LoVo (cell line): ENCODE data around the gene ASB16.

Source experiments
- DNase-seq: peaks from one replicate; pipeline ENCODE4 v3.0.0-alpha.2; 2016; ENCODE audit warnings: low spot score

ASB16 gene

DNA sequence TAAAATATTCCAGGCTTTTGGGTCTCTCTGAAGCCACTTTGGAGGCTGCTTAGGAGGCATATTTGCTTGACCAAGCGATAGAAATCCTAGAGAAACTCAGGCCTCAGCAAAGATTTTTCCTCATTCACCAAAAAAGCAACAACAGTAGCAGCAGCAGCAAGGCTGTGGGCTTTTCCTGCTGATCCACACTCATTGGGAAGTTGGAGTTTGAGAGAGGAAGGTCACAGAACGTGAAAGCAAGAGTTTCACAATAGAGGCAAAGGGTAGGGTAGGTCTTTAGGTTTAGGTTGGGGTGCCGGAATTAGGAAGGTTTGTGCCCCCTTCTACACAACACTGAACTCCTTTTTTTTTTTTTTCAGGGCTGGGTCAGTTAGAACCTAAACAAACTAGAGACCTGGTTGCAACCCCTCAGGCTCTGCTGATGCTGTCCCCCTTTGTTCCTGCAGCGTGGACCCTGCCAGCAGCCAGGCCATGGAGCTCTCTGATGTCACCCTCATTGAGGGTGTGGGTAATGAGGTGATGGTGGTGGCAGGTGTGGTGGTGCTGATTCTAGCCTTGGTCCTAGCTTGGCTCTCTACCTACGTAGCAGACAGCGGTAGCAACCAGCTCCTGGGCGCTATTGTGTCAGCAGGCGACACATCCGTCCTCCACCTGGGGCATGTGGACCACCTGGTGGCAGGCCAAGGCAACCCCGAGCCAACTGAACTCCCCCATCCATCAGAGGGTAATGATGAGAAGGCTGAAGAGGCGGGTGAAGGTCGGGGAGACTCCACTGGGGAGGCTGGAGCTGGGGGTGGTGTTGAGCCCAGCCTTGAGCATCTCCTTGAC, 18.3 kb downstream of the ASB16 start:
- DNase-seq, result no peak

- no peak for DNase-seq
Measured at GRCh38 chr17:44190481-44190880, 20.0 kb downstream of the ASB16 start.

DNA sequence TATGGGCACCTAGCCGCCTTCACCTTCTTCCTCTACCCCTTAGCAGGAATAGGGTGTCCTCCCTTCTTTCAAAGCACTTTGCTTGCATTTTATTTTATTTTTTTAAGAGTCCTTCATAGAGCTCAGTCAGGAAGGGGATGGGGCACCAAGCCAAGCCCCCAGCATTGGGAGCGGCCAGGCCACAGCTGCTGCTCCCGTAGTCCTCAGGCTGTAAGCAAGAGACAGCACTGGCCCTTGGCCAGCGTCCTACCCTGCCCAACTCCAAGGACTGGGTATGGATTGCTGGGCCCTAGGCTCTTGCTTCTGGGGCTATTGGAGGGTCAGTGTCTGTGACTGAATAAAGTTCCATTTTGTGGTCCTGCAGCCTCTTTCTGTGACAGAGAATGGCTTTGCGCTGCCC, 20.9 kb downstream of the ASB16 start:
- no peak for DNase-seq

DNA sequence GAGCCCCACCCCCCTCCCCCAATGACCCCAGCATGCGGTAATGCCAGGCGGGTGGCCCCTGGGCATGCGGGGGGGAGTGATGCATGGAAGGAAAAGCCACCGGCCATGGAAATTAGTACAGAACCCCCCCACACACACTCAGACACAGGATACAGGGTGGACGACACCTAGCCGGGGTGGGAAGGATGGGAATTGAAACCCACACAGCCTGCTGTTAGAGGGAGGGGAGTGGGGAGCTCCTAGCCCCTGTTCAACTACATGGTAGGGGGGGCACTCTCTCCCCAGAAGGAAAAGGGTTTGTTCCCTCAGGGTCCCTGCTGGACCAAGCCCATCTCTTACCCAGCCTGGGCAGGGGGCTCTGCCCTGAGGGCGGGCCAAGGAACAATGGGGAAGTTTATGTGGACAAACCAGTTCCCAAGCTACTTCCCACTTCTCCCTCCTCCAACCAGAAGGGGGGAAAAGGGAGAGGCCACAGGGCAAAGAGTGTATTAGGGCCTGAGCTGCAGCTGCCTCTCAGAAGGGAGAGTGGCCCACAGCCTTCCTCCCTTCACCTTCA, 21.5 kb downstream of the ASB16 start:
- no peak for DNase-seq

GRCh38 chr17:44192750-44193149, 22.2 kb downstream of the ASB16 start:
- no peak for DNase-seq

- no peak for DNase-seq
Measured at GRCh38 chr17:44193326-44194084, 23.0 kb downstream of the ASB16 start.

DNA sequence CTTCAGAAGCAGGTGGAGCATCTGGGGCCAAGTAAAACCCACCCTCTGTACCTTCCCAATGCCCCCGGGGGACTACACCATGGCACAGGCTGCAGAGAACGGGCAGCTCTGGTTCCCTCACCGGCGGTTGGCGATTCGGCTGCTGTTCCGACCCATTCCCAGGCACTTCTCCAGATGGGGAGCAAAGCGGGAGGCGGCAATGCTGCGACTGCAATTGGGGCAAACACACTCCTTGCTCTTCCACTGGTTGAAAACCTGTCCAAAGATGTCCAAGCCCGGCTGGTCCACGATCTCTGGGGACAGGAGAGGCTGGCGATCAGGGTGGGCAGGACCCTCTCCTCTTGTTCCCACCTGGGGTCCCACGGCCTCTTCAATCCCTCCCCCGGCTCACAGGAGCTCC, 26.6 kb downstream of the ASB16 start:
- no peak for DNase-seq

GRCh38 chr17:44197980-44198720, 27.6 kb downstream of the ASB16 start:
- no peak for DNase-seq

DNA sequence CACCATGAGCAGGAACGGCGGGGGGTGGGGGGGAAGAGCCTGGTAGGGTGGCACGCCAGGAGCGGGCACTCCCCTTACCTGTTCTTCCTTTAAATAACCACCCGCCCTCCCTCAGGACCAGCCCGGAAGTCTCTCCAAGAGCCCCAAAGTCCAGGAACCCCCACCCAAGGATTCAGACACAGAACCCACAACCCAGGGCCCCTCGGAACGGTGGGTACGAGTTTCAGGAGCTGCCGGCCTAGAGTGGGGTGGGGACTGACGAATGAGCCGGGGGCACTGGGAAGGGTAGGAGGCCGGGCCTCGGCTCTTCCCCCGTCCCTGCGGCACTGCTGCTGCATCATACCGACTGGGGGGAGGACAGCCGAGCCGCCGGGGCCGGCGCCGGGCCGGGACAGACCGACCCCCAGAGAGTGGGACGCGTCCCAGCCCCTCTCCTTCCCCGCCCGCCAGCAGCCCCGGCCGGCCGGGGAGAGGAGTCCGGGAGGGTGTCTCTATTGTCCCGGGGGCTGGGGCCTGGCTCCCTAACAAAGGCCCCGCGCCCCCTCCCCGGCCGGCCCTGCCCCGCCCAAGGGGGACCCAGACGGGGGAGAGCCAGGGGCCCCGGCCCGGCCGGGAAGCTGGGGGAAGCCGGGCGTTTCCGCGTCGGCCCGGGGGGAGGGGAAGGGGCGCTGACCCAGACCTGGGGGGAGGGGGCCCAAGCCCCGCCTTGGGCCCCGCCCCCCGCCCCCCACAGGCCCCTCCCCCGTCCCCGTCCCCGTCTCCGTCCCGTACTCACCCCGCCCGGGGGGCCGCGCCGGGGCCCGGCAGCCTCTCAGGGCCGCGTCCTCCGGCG, 28.4 kb downstream of the ASB16 start:
- DNase-seq, result no peak

GRCh38 chr17:44199553-44200477, 29.3 kb downstream of the ASB16 start, which contains the start of gene ATXN7L3:
ATXN7L3 (minus strand) TSS chr17:44199884; CDS start chr17:44198070, 1,814 bp downstream.
- peak; percentile 97 for DNase-seq

GRCh38 chr17:44200478-44201155, 30.1 kb downstream of the ASB16 start:
- no peak for DNase-seq

- no peak for DNase-seq
Measured at GRCh38 chr17:44202756-44203155, 32.3 kb downstream of the ASB16 start.

DNA sequence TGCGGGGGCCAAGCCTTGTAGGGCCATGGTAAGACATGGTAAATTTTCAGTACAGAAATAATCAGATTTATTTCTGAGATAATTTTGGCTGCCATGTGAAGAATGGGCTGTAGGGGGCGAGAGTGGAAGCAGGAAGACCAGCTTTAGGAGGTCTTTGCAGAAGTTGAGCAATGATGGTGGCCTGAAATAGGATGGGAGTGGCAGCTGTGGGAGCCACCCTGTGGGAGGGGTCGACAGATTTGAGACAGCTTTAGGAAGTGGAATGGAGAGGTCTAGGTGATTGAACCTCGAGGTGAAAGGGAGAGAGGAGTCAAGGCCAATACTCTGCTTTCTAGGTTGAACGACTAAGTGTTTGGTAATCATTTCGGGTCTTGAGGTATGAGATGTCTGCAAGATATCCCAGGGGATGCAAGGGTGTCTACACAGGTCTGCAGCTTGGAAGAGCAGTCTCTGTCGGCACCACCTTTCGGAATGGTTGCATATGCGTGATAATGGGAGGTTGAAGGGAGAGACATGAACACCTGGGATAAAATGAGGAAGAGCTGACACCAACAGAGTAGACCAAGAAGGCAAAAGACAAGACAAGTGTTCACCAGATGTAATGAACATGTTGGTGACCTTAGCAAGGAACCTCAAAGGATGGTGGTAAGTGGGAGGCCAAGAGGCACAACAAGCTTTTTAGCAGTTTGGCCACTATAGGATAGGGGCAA, 33.4 kb downstream of the ASB16 start:
- DNase-seq, result no peak

DNA sequence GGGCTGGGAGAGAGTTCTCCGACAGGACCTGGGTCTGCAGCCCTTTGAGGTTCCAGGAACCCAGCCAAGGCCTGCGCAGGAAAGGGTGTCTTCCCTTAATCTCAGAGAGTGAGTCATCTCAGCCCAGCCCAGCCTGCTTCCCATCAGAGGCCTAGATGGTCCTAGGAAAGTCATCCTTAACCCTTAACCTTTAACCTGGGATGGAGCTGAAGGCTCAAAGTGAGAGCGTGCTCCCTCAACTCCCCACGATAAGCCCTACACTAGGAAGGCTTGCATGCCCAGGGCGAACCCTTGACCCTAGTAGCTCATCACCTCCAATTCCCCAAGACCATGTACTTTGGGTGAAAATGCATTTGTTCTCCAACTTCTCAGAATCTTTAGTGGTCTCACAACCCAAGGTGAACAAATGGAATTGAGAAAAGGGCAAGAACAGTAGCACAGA, 34.0 kb downstream of the ASB16 start:
- DNase-seq, result no peak

DNA sequence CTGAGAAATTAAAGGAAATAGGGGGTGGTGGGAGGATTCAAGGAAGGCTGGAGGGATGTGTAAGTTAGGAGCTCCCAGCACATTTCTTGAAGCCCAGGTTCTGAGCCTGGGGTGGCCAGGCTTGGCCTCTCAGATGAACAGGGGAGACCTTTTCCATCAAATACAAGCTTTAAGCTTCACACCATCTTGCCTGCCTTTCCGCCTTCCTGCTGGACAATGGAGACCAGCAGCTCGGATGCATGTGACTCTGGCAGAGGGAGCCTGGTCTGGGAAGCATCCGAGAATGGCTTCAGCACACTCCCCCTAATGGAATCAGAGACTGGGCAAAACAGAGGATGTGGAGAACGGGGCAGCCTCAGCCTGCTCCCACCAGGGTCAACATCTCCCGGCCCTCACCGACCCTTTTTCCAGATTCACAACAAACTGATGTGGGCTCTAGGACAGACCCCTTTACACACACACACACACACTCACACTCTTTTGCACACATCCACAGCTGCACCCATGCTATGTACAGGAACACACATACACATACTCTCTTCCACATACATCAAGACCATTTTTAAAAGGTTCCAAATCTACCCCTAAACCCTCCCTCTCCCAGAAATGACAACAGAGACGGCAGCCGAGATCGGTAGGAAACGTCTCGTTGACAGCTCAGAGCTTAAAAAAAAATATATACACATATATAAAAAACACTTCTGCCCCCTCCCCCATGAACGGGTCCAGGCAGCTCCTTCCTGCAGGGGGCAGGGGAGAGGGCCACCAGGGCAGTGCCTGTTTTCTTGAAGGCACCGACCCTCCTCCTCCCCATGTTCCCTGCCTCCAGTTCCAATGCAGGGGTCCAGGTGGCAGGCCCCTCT, 35.7 kb downstream of the ASB16 start:
- no peak for DNase-seq

- DNase-seq, result no peak
Measured at GRCh38 chr17:44206825-44207155, 36.3 kb downstream of the ASB16 start.

DNA sequence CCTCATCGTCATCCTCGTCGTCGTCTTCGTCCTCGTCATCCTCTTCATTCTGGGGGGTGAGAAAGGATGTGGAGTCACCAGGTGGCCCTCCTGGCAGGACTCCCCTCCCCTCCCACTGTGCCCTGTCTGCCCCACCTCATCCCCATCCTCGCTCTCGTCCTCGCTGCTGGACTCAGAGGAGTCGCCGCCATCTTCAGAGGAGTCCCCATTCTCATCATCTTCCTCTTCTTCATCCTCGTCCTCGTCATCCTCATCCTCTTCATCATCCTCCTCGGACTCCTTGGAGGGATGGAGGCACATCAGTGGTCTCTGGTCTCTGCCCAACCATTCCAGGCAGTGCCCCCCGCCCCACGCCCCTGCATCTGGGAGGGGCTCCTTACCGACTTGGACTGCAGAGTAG, 36.8 kb downstream of the ASB16 start:
- no peak for DNase-seq

GRCh38 chr17:44207743-44208142, 37.2 kb downstream of the ASB16 start:
- DNase-seq, result no peak
